ENCODE results near the gene ADAM29.

Gene ADAM29

DNA sequence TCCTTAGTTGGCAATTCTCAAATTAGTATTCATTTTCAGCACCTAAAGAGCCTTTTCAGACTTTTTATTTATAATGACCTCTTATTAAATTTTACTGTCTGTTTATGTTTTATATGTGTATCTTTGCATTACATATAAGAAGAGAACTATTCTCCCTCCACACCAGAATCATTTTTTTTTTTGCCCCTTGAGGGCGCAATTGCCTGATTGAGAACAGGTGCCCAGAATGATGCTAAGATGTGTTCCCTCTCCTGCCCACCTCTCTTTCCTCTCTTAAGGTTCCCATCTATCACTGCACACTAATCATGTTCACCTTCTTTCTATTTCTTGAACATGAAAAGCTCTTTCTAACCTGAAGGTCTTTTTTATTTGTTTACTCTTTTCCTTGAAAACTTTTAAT lies 44.2 kb upstream of the ADAM29 start:
- TF ChIP-seq, protein P1, sequence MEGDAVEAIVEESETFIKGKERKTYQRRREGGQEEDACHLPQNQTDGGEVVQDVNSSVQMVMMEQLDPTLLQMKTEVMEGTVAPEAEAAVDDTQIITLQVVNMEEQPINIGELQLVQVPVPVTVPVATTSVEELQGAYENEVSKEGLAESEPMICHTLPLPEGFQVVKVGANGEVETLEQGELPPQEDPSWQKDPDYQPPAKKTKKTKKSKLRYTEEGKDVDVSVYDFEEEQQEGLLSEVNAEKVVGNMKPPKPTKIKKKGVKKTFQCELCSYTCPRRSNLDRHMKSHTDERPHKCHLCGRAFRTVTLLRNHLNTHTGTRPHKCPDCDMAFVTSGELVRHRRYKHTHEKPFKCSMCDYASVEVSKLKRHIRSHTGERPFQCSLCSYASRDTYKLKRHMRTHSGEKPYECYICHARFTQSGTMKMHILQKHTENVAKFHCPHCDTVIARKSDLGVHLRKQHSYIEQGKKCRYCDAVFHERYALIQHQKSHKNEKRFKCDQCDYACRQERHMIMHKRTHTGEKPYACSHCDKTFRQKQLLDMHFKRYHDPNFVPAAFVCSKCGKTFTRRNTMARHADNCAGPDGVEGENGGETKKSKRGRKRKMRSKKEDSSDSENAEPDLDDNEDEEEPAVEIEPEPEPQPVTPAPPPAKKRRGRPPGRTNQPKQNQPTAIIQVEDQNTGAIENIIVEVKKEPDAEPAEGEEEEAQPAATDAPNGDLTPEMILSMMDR (IDR thresholded peaks at IDR 0.05): no peak
- Histone ChIP-seq H2AFZ (no peak overlapping the region), H3K4me2 (ENCODE audit: low read length) (no peak overlapping the region), H3K36me3 (ENCODE audit: control insufficient read depth, insufficient read depth, low read length) (no peaks in the 10 kb centered on the region), H3K4me1 (no peaks in the 10 kb centered on the region), H3K9ac (no peak overlapping the region), H3K4me3 (ENCODE audit: low read depth, low read length) (no peak overlapping the region), H3K79me2 (no peaks in the 10 kb centered on the region), H3K27ac (no peak overlapping the region), H3K27me3 (ENCODE audit: control insufficient read depth, insufficient read depth, low read length) (no peaks in the 10 kb centered on the region), H3K9me3 (ENCODE audit: control insufficient read depth, low read length) (peaks cover 3% of the 10 kb centered on the region)

DNA sequence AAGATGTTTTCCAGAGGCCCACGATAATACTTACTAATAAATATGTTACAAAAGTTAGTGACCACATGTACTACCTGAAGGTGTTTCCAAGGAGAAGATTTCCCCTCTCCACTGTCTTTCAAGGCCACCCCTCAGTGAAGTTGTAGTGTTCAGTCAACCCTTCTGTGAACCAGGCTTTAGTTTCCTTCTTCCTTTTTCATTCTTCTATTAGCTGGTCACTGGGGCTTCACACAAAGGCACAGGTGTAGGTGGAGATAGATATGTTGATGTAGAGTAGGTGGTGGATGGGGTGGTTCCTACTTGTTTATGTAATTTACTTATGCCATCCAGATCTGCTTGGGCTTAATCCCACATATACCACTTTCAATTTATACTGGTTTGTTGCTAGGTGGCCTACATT lies 43.3 kb upstream of the ADAM29 start:
- H3K4me3 ChIP-seq (ENCODE audit: low read depth, low read length): no peak overlapping the region
- no peak overlapping the region for H2AFZ ChIP-seq
- H3K36me3 ChIP-seq (ENCODE audit: control insufficient read depth, insufficient read depth, low read length): no peaks in the 10 kb centered on the region
- no peak overlapping the region for H3K27ac ChIP-seq
- no peaks in the 10 kb centered on the region for H3K79me2 ChIP-seq
- no peaks in the 10 kb centered on the region for H3K9me3 ChIP-seq (ENCODE audit: control insufficient read depth, low read length)
- no peak overlapping the region for H3K9ac ChIP-seq
- H3K4me1 ChIP-seq: no peaks in the 10 kb centered on the region
- TF ChIP-seq, protein P1 (IDR thresholded peaks at IDR 0.05): no peak
- H3K27me3 ChIP-seq (ENCODE audit: control insufficient read depth, insufficient read depth, low read length): no peaks in the 10 kb centered on the region
- no peak overlapping the region for H3K4me2 ChIP-seq (ENCODE audit: low read length)

DNA sequence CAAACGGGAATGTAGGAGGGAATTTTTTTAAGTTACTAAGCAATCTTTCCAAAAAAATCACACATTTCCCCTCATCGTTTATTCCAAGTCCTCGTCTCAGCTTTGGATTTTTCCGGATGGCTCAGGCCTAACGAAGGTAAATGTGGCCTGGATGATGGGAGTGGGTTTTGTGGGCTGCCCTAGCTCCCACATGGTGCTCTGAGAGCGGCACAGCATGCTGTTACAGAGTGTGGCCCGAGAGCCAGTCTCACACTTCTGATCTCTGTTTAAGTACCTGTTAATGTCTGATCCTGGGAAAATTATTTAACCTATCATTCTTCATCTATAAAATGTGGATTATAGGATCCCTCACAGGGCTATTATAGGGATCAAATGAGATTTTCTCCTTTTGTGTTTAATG lies 38.2 kb upstream of the ADAM29 start:
- no peak overlapping the region for H3K27ac ChIP-seq
- TF ChIP-seq, protein P1 (IDR thresholded peaks at IDR 0.05): no peak
- no peaks in the 10 kb centered on the region for H3K9me3 ChIP-seq (ENCODE audit: control insufficient read depth, low read length)
- H3K4me1 ChIP-seq: no peaks in the 10 kb centered on the region
- no peaks in the 10 kb centered on the region for H3K36me3 ChIP-seq (ENCODE audit: control insufficient read depth, insufficient read depth, low read length)
- H3K9ac ChIP-seq: no peak overlapping the region
- H3K4me3 ChIP-seq (ENCODE audit: low read depth, low read length): no peak overlapping the region
- no peaks in the 10 kb centered on the region for H3K27me3 ChIP-seq (ENCODE audit: control insufficient read depth, insufficient read depth, low read length)
- H3K79me2 ChIP-seq: no peaks in the 10 kb centered on the region
- H3K4me2 ChIP-seq (ENCODE audit: low read length): no peak overlapping the region
- H2AFZ ChIP-seq: no peak overlapping the region

DNA sequence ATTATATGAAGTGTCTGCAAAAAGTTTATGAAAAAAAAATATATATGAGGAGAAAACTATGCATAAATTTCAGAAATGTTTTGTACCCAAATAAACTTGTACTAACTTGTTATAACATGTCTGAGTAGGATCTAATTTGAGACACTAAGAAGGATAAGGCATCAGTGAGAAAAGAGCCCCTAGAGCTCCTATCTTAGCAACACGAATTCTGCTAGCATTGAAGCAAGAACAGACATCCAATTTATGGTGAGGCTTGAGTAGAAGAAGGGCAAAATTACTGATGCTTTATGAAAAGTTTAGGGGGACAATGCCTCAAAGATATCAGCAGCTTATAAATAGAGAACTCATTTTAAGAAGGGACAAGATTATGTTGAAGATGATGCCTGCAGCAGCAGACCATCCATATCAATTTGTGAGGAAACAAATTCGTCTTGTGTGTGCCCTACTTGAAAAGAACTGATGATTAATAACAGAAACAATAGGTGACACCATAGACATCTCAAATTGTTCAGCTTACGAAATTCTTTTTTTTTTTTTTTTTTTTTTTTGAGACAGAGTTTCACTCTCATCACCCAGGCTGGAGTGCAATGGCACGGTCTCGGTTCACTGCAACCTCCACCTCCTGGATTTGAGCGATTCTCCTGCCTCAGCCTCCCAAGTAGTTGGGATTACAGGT lies 35.7 kb upstream of the ADAM29 start:
- Histone ChIP-seq H3K36me3 (ENCODE audit: control insufficient read depth, insufficient read depth, low read length) (no peaks in the 10 kb centered on the region), H3K27ac (no peak overlapping the region), H3K4me1 (no peaks in the 10 kb centered on the region), H3K4me3 (ENCODE audit: low read depth, low read length) (no peak overlapping the region), H2AFZ (no peak overlapping the region), H3K79me2 (no peaks in the 10 kb centered on the region), H3K9me3 (ENCODE audit: control insufficient read depth, low read length) (no peaks in the 10 kb centered on the region), H3K4me2 (ENCODE audit: low read length) (no peak overlapping the region), H3K27me3 (ENCODE audit: control insufficient read depth, insufficient read depth, low read length) (no peaks in the 10 kb centered on the region), H3K9ac (no peak overlapping the region)
- TF ChIP-seq, protein P1 (IDR thresholded peaks at IDR 0.05): no peak

DNA sequence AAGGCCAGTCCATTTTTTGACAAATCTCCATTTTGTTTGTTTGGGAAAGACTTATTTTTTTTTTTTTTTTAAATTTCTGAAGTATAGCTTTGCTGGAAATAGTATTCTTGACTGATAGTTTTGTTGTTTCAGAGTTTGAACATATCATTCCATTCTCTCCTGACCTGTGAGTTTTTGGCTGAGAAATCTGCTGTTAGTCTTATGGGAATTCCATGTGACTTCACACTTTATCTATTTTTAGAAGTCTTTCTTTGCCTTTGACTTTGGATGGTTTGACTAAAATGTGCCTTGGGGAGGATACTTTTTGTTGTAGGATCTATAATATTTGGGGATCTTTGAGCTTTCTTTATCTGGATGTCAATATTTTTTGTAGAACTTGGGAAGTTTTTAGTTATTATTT lies 10.7 kb upstream of the ADAM29 start:
- H3K27ac ChIP-seq: no peak overlapping the region
- TF ChIP-seq, protein P1 (IDR thresholded peaks at IDR 0.05): no peak
- H2AFZ ChIP-seq: no peak overlapping the region
- no peaks in the 10 kb centered on the region for H3K79me2 ChIP-seq
- peaks cover 2% of the 10 kb centered on the region for H3K36me3 ChIP-seq (ENCODE audit: control insufficient read depth, insufficient read depth, low read length)
- no peaks in the 10 kb centered on the region for H3K4me1 ChIP-seq
- no peaks in the 10 kb centered on the region for H3K9me3 ChIP-seq (ENCODE audit: control insufficient read depth, low read length)
- no peak overlapping the region for H3K9ac ChIP-seq
- no peak overlapping the region for H3K4me2 ChIP-seq (ENCODE audit: low read length)
- no peaks in the 10 kb centered on the region for H3K27me3 ChIP-seq (ENCODE audit: control insufficient read depth, insufficient read depth, low read length)
- H3K4me3 ChIP-seq (ENCODE audit: low read depth, low read length): no peak overlapping the region

Data from parathyroid adenoma (tissue), 2 donors.